Lower lobe of right lung (tissue), 2 donors: Measurements from ENCODE around the gene ZNF280A. TPM values are rescaled to one million over a fixed set of nuclear protein-coding genes. Genes with fewer than 3 reads are reported as not detected.

Experiments used
- ATAC-seq, 2 donors: fragments of 200-7000 bp; cut with Tn5 transposase; one replicate each; pipeline ENCODE4 v1.9.1; 2020 to 2022; ENCODE audit warnings: mild to moderate bottlenecking in 2 of 2, moderate library complexity in 2 of 2
- DNase-seq: peaks from one replicate; pipeline ENCODE4 v3.0.0-alpha.2; 2020
- H3K27ac ChIP-seq: fragments of 200-600 bp; one replicate; pipeline ENCODE4 v1.8.0; 2022
- H3K27me3 ChIP-seq: fragments of 200-600 bp; one replicate; pipeline ENCODE4 v1.8.0; 2022; ENCODE audit warnings: low read depth
- H3K36me3 ChIP-seq: fragments of 200-600 bp; one replicate; pipeline ENCODE4 v1.8.0; 2022; ENCODE audit warnings: mild to moderate bottlenecking
- H3K4me1 ChIP-seq: fragments of 200-600 bp; one replicate; pipeline ENCODE4 v1.8.0; 2022
- H3K4me3 ChIP-seq: fragments of 200-600 bp; one replicate; pipeline ENCODE4 v1.8.0; 2022; ENCODE audit warnings: mild to moderate bottlenecking
- H3K9me3 ChIP-seq: fragments of 200-600 bp; one replicate; pipeline ENCODE4 v1.8.0; 2022
- CTCF ChIP-seq: fragments of 200-600 bp; IDR thresholded peaks from one replicate; pipeline ENCODE4 v1.8.0; 2022; ENCODE audit warnings: antibody characterized with exemption, mild to moderate bottlenecking
- intact Hi-C: fragments of 100-400 bp; cut with DNase I; formaldehyde crosslinking; loops from one replicate; pipeline ENCODE4 v1.11.0; 2022
- total RNA-seq: library from RNA; stranded (reverse); fragmentation: NEBNext Ultra II Directional; extraction: Animal tissue kit (Norgen Biotek cat#: 25700); gene quantifications from one replicate; pipeline ENCODE4 v1.2.1, GENCODE V29; 2021
- donor health status: DM: no; HTN: yes; CAD: no; lungs with severe emphysema.

The ZNF280A gene
- total RNA-seq, 1 donor from 2014 or later = not detected

DNA sequence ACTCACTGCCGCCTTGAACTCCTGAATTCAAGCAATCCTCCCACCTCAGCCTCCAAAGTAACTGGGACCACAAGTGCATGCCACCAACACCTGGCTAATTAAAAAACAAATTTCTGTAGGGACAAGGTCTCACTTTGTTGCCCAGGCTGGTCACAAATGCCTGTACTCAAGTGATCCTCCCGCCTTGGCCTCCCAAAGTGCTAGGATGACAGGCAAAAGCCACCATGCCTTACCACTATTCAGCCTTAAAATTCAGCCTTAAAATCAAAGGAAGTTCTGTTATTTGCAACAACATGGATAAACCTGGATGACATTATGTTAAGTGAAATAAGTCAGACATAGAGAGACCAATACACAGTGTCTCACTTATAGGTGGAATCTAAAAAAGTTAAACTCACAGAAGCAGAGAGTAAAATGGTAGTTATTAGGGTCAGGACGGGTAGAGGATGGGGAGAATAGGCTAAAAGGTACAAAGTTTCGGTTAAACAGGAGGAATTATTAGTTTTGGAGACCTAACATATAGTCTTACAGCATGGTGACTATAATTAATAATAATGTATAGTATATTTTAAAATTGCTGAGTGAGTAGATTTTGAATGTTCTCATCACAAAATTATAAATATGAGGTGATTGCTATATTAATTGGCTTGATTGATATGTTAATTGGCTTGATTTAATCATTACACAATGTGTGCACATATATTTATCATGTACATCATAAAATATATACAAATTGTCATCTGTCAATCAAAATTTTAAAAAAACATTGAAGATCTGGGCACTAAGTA lies 6.2 kb upstream of the ZNF280A start:
- intact Hi-C loops = no loop called here
- no peak for TF ChIP-seq CTCF
- Histone ChIP-seq H3K4me3 (no peak overlapping the region), H3K27ac (no peak overlapping the region), H3K4me1 (no peaks in the 10 kb centered on the region), H3K27me3 (no peaks in the 10 kb centered on the region), H3K9me3 (no peaks in the 10 kb centered on the region), H3K36me3 (no peaks in the 10 kb centered on the region)
- DNase-seq = no peak
- no peak for ATAC-seq

GRCh38 chr22:22523494-22523893 lies 3.4 kb upstream of the ZNF280A start:
- no peak for TF ChIP-seq CTCF
- no peak overlapping the region for H3K27ac ChIP-seq
- H3K36me3 ChIP-seq = no peaks in the 10 kb centered on the region
- DNase-seq (no peak), ATAC-seq (no peak)
- intact Hi-C loops = no loop called here
- no peak overlapping the region for H3K4me3 ChIP-seq
- H3K4me1 ChIP-seq = no peaks in the 10 kb centered on the region
- H3K27me3 ChIP-seq = no peaks in the 10 kb centered on the region
- no peaks in the 10 kb centered on the region for H3K9me3 ChIP-seq

DNA sequence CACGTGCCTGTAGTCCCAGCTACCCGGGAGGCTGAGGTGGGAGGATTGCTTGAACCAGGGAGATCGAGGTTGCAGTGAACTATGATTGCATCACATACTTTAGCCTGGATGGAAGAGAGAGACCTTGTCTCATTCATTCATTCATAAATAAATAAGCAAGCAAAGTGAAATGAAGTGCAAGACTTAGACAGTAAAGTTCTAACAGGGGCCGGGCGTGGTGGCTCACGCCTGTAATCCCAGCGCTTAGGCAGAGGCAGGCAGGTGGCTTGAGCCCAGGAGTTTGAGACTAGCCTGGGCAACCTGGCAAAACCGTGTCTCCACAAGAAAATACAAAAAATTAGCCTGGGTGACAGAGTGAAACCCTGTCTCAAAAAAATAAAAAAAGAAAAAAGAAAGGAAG lies 1.6 kb upstream of the ZNF280A start:
- no peak for ATAC-seq
- Histone ChIP-seq H3K27me3 (peaks cover 6% of the 10 kb centered on the region), H3K4me1 (no peaks in the 10 kb centered on the region), H3K36me3 (no peaks in the 10 kb centered on the region), H3K4me3 (no peak overlapping the region), H3K27ac (no peak overlapping the region), H3K9me3 (no peaks in the 10 kb centered on the region)
- intact Hi-C loops = no loop called here
- no peak for DNase-seq
- no peak for TF ChIP-seq CTCF

- DNase-seq (no peak), ATAC-seq (no peak)
- H3K36me3 ChIP-seq = no peaks in the 10 kb centered on the region
- H3K27ac ChIP-seq = no peak overlapping the region
- H3K27me3 ChIP-seq = peaks cover 10% of the 10 kb centered on the region
- H3K9me3 ChIP-seq = no peaks in the 10 kb centered on the region
- no peak overlapping the region for H3K4me3 ChIP-seq
- no peaks in the 10 kb centered on the region for H3K4me1 ChIP-seq
- no peak for TF ChIP-seq CTCF
- intact Hi-C loops = no loop called here
Measured at GRCh38 chr22:22520667-22521602, 865 bp upstream of the ZNF280A start.

DNA sequence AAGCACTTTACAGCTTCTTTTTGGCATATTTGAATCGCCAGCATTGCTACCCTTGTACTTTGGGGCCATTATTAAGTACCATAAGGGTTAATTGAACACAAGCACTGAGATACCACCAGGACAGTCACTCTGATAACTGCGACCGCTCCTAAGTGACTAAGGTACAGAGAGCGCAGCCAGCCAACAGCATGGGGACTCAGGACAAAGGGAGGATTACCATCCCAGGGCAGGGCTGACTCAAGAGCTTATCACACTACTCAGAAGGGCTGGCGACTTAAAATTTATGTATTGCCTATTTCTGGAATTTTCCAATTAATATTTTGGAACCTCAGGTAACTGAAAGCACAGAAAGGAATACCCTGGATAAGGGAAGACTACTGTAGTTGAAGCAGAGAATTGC lies 479 bp downstream of the ZNF280A start:
- H3K27ac ChIP-seq = no peak overlapping the region
- DNase-seq = no peak
- TF ChIP-seq CTCF = no peak
- intact Hi-C loops = no loop called here
- H3K4me1 ChIP-seq = no peaks in the 10 kb centered on the region
- no peak overlapping the region for H3K4me3 ChIP-seq
- ATAC-seq = no peak
- H3K9me3 ChIP-seq = no peaks in the 10 kb centered on the region
- H3K27me3 ChIP-seq = peaks cover 12% of the 10 kb centered on the region
- no peaks in the 10 kb centered on the region for H3K36me3 ChIP-seq
